ENCODE data around the gene FBN1.

DNA sequence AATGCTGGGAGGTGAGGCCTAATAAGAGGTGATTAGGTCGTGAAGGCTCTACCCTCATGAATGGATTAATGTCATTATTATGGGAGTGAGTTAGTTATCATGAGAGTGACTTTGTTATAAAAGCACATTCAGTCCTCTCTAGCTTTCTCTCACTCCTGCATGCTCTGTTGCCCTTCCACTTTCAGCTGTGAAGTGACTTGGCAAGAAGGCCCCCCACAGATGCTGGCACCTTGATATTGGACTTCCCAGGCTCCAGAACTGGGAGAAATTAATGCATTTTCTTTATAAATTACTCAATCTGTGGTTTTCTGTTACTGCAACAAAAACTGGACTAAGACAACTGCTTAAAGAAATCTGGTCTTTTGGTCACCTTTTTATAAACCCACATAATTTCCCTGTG is 144.3 kb downstream of the FBN1 start:
- TF ChIP-seq, protein P1, sequence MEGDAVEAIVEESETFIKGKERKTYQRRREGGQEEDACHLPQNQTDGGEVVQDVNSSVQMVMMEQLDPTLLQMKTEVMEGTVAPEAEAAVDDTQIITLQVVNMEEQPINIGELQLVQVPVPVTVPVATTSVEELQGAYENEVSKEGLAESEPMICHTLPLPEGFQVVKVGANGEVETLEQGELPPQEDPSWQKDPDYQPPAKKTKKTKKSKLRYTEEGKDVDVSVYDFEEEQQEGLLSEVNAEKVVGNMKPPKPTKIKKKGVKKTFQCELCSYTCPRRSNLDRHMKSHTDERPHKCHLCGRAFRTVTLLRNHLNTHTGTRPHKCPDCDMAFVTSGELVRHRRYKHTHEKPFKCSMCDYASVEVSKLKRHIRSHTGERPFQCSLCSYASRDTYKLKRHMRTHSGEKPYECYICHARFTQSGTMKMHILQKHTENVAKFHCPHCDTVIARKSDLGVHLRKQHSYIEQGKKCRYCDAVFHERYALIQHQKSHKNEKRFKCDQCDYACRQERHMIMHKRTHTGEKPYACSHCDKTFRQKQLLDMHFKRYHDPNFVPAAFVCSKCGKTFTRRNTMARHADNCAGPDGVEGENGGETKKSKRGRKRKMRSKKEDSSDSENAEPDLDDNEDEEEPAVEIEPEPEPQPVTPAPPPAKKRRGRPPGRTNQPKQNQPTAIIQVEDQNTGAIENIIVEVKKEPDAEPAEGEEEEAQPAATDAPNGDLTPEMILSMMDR (IDR thresholded peaks at IDR 0.05): no peak
- no peak for TF ChIP-seq POLR2AphosphoS5 (IDR thresholded peaks at IDR 0.05)
